Fibroblast of lung (primary cell): ENCODE data around the gene CD226. TPM values are rescaled to one million over a fixed set of nuclear protein-coding genes. Genes with fewer than 3 reads are reported as not detected.
A peak's percentile ranks its signal among the peaks of the same experiment; 100 is the strongest.

Source experiments
- DNase-seq, 2 donors: peaks; one replicate each; pipeline versions ENCODE4 v3.0.0 to v3.0.0-alpha.2; 2010; ENCODE audit warnings: low read depth in 2 of 2
- H2AFZ ChIP-seq: 2 replicates; pipeline ENCODE4 v1.5.1; 2012; ENCODE audit warnings: low read length, control low read depth, inconsistent platforms
- H3K27ac ChIP-seq: 2 replicates; pipeline ENCODE4 v1.5.1; 2011; ENCODE audit warnings: low read length, control low read depth; ENCODE audit not compliant: insufficient read depth
- H3K27me3 ChIP-seq: 2 replicates; pipeline ENCODE4 v1.5.1; 2011; ENCODE audit warnings: mild to moderate bottlenecking, low read length; ENCODE audit not compliant: control insufficient read depth, insufficient read depth
- H3K36me3 ChIP-seq: 2 replicates; pipeline ENCODE4 v1.5.1; 2011; ENCODE audit warnings: low read length; ENCODE audit not compliant: control insufficient read depth, insufficient read depth
- H3K4me1 ChIP-seq: 2 replicates; pipeline ENCODE4 v1.5.1; 2011; ENCODE audit warnings: low read length; ENCODE audit not compliant: control insufficient read depth, insufficient read depth; ENCODE audit errors: extremely low read depth
- H3K4me2 ChIP-seq: 2 replicates; pipeline ENCODE4 v1.5.1; 2011; ENCODE audit warnings: low read length, control low read depth; ENCODE audit not compliant: insufficient read depth; ENCODE audit errors: extremely low read depth
- H3K4me3 ChIP-seq, 4 experiments: fragments of 200-600 bp in 1 of 4; sonication (generic) in 1 of 4; replicated peaks in 1 of 4; 2 replicates each; pipeline ENCODE4 v1.5.1; 2011 to 2016; ENCODE audit warnings: low read length in 4 of 4, low read depth in 3 of 4, mild to moderate bottlenecking in 3 of 4, control low read depth in 2 of 4, inconsistent platforms in 1 of 4, mixed read lengths in 1 of 4; ENCODE audit not compliant: insufficient read depth in 1 of 4; ENCODE audit errors: control extremely low read depth in 1 of 4
- H3K79me2 ChIP-seq: 2 replicates; pipeline ENCODE4 v1.5.1; 2012; ENCODE audit warnings: mild to moderate bottlenecking, low read length, inconsistent platforms; ENCODE audit not compliant: control insufficient read depth, insufficient read depth
- H3K9ac ChIP-seq: 2 replicates; pipeline ENCODE4 v1.5.1; 2011; ENCODE audit warnings: mild to moderate bottlenecking, low read length, control low read depth; ENCODE audit not compliant: insufficient read depth
- H3K9me3 ChIP-seq: 2 replicates; pipeline ENCODE4 v1.5.1; 2012; ENCODE audit warnings: low read depth, low read length; ENCODE audit not compliant: control insufficient read depth, insufficient read depth
- H4K20me1 ChIP-seq: 2 replicates; pipeline ENCODE4 v1.5.1; 2011; ENCODE audit warnings: low read length; ENCODE audit not compliant: control insufficient read depth, insufficient read depth; ENCODE audit errors: extremely low read depth
- CTCF ChIP-seq, 2 donors: IDR thresholded peaks in 1 of 2; conservative IDR thresholded peaks in 1 of 2; 1 replicate in 1 of 2; 2 replicates in 1 of 2; pipeline ENCODE4 v1.5.1; 2011 to 2012; ENCODE audit warnings: low read length in 2 of 2, control low read depth in 1 of 2, inconsistent platforms in 1 of 2, low read depth in 1 of 2, mild to moderate bottlenecking in 1 of 2
- EZH2 ChIP-seq: IDR thresholded peaks from 2 replicates; pipeline ENCODE4 v1.5.1; 2012; ENCODE audit warnings: low read length, control low read depth, mild to moderate bottlenecking; ENCODE audit errors: missing control alignments
- polyA plus RNA-seq, 2 donors: library from polyadenylated mRNA; depleted of rRNA in 1 of 2; stranded (reverse) in 1 of 2; unstranded in 1 of 2; fragments of >200 nt; gene quantifications; 2 replicates each; pipeline ENCODE4 v1.2.1, GENCODE V29; 2011 to 2012; ENCODE audit warnings: missing spikeins in 1 of 2
- total RNA-seq: library from RNA; depleted of rRNA; stranded (reverse); fragments of >200 nt; gene quantifications from 2 replicates; pipeline ENCODE4 v1.2.1, GENCODE V29; 2014

Gene CD226
- total and polyA plus RNA-seq, 2 donors (not counting 1 experiment from before 2014, with no cell fraction given) = 0.33 to 0.42 TPM

- no peak overlapping the region for H3K27ac ChIP-seq
- no peaks in the 10 kb centered on the region for H3K27me3 ChIP-seq
- TF ChIP-seq EZH2 (no peak), CTCF (conservative IDR thresholded peaks at IDR 0.05 in 1 of 2, IDR thresholded peaks at IDR 0.05 in 1 of 2; ENCODE audit: low read depth in 1 of 2, low read length in 2 of 2) (no peak)
- H3K9ac ChIP-seq = no peak overlapping the region
- H3K79me2 ChIP-seq = no peaks in the 10 kb centered on the region
- H3K4me2 ChIP-seq = no peak overlapping the region
- no peaks in the 10 kb centered on the region for H4K20me1 ChIP-seq
- H3K4me1 ChIP-seq = no peaks in the 10 kb centered on the region
- no peak overlapping the region for H2AFZ ChIP-seq
- peak in 1 of 2 donors; percentile 31 for DNase-seq
- H3K9me3 ChIP-seq = no peaks in the 10 kb centered on the region
- H3K4me3 ChIP-seq = no peak overlapping the region
- no peaks in the 10 kb centered on the region for H3K36me3 ChIP-seq
Observed at GRCh38 chr18:69889009-69889408, 58.7 kb downstream of the CD226 start.

- Histone ChIP-seq H4K20me1 (no peaks in the 10 kb centered on the region), H3K9me3 (no peaks in the 10 kb centered on the region), H3K79me2 (no peaks in the 10 kb centered on the region), H3K27me3 (no peaks in the 10 kb centered on the region), H3K4me2 (no peak overlapping the region), H3K36me3 (no peaks in the 10 kb centered on the region), H3K27ac (no peak overlapping the region), H3K4me1 (no peaks in the 10 kb centered on the region), H2AFZ (no peak overlapping the region), H3K4me3 (no peak overlapping the region), H3K9ac (no peak overlapping the region)
- TF ChIP-seq CTCF (conservative IDR thresholded peaks at IDR 0.05 in 1 of 2, IDR thresholded peaks at IDR 0.05 in 1 of 2; ENCODE audit: low read depth in 1 of 2, low read length in 2 of 2) (no peak), EZH2 (no peak)
- no peak for DNase-seq
Observed at GRCh38 chr18:69887256-69887655, 60.4 kb downstream of the CD226 start.

- TF ChIP-seq EZH2 (no peak), CTCF (conservative IDR thresholded peaks at IDR 0.05 in 1 of 2, IDR thresholded peaks at IDR 0.05 in 1 of 2; ENCODE audit: low read depth in 1 of 2, low read length in 2 of 2) (no peak)
- DNase-seq = no peak
- Histone ChIP-seq H3K4me1 (no peaks in the 10 kb centered on the region), H2AFZ (no peak overlapping the region), H3K79me2 (no peaks in the 10 kb centered on the region), H3K4me2 (no peak overlapping the region), H3K9ac (no peak overlapping the region), H3K9me3 (no peaks in the 10 kb centered on the region), H3K27me3 (no peaks in the 10 kb centered on the region), H3K27ac (no peak overlapping the region), H4K20me1 (no peaks in the 10 kb centered on the region), H3K36me3 (no peaks in the 10 kb centered on the region), H3K4me3 (no peak overlapping the region)
Observed at GRCh38 chr18:69885841-69886531, 61.7 kb downstream of the CD226 start.
